ENCODE data around the gene TSSK6. TPM values are rescaled to one million over a fixed set of nuclear protein-coding genes. Genes with fewer than 3 reads are reported as not detected.

The TSSK6 gene
- total RNA-seq, 1 donor from 2014 or later = 0.77 TPM

DNA sequence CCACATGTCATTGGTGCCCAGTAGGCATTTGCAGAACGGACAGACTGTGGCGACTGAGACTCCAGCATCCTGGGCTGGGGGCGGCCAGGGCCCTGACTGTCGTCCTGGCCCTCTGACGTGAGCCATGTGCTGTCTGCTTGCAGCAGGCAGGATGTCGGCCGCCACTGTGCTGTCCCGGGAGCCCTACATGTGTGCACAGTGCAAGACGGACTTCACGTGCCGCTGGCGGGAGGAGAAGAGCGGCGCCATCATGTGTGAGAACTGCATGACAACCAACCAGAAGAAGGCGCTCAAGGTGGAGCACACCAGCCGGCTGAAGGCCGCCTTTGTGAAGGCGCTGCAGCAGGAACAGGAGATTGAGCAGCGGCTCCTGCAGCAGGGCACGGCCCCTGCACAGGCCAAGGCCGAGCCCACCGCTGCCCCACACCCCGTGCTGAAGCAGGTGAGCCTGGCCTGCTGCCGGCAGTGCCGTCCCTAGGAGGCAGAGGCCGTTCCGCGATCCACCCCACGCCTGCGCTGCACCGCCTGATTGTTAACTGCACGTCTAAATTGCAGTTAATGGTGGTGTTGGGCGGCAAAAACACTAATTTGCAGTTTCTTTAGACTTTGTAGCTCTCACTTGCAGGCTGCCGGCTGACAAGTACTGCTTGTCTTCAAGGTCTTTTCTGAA, 14.2 kb downstream of the TSSK6 start:
- Histone ChIP-seq H3K27ac (replicated peaks) (no peak overlapping the region), H3K4me1 (no peaks in the 10 kb centered on the region), H3K27me3 (ENCODE audit: low read depth) (no peaks in the 10 kb centered on the region), H3K4me3 (no peak overlapping the region), H3K9me3 (replicated peaks) (no peaks in the 10 kb centered on the region), H3K36me3 (peaks cover 99% of the 10 kb centered on the region)
- TF ChIP-seq CTCF (IDR thresholded peaks at IDR 0.05; ENCODE audit: borderline replicate concordance) = no peak
- no peak for DNase-seq
- intact Hi-C loops (cut with micrococcal nuclease) = no loop called here

DNA sequence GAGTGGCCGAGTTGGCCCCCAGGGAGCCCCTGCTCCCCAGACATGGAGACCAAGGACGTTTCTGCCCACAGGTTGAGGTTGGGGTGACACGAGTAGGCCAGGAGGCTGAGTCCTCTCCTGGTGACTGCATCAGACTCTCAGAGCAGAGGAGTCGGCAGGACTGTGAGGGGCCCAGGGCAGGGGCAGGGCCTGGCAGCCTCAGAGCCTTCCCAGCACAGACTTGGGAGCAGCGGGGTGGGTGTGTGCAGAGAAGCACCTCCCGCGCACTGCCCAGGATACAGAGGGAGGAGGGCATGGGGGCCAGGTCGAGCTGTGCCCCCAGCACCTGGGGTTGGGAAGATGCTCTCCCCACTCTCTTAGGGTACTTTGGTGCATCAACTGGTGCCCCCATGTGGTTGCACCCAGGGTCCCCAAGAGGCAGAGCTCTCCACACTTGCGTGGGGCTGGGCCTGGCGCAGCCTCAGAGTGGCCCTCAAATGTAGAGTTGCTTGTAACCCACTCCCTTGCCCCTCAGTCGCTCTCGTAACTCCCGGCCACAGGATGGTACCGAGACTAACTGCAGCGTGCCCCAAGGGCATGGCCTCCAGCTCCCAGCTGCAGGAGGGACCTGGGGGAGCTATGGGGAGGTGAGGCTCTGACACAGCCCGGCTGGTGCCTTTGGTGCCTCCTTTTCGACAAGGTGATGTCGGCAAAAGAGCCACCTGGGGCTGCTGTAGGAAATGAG, 15.9 kb downstream of the TSSK6 start:
- Histone ChIP-seq H3K9me3 (replicated peaks) (no peaks in the 10 kb centered on the region), H3K27ac (replicated peaks) (no peak overlapping the region), H3K4me1 (no peaks in the 10 kb centered on the region), H3K27me3 (ENCODE audit: low read depth) (no peaks in the 10 kb centered on the region), H3K36me3 (peaks cover 97% of the 10 kb centered on the region), H3K4me3 (no peak overlapping the region)
- no peak for TF ChIP-seq CTCF (IDR thresholded peaks at IDR 0.05; ENCODE audit: borderline replicate concordance)
- DNase-seq = no peak
- intact Hi-C loops (cut with micrococcal nuclease) = no loop called here

DNA sequence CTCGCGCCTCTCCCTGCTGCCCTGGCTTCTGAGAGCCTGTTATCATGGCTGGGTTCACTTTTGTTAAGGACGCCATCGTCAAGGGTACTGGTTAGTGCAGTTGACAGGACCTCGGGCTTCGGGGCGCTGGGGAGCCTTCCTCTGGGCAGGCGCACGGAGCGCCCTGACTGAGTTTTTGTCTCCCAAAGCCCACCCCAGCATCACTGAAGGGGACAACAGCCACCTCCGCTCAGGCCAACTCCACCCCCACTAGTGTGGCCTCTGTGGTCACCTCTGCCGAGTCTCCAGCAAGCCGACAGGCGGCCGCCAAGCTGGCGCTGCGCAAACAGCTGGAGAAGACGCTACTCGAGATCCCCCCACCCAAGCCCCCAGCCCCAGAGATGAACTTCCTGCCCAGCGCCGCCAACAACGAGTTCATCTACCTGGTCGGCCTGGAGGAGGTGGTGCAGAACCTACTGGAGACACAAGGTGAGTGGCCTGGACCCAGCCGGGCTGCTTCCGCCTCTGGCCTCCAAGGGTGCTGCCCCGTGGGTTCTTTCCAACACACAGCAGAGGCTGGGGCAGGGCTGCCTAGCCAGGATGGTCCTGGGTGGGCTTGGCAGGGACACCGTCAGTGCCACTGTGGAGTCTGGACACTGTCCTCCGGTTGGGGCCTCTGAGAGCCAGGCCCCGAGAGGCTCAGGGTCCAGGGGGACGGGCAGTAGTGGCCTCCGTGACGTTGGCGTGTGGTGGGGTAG, 16.9 kb downstream of the TSSK6 start:
- Histone ChIP-seq H3K36me3 (peaks cover 98% of the 10 kb centered on the region), H3K4me1 (no peaks in the 10 kb centered on the region), H3K4me3 (no peak overlapping the region), H3K9me3 (replicated peaks) (no peaks in the 10 kb centered on the region), H3K27me3 (ENCODE audit: low read depth) (no peaks in the 10 kb centered on the region), H3K27ac (replicated peaks) (no peak overlapping the region)
- intact Hi-C loops (cut with micrococcal nuclease) = no loop called here
- no peak for TF ChIP-seq CTCF (IDR thresholded peaks at IDR 0.05; ENCODE audit: borderline replicate concordance)
- no peak for DNase-seq

GRCh38 chr19:19495614-19496603, 19.4 kb downstream of the TSSK6 start:
- no peak for DNase-seq
- Histone ChIP-seq H3K4me1 (no peaks in the 10 kb centered on the region), H3K4me3 (no peak overlapping the region), H3K9me3 (replicated peaks) (no peaks in the 10 kb centered on the region), H3K36me3 (peaks cover 88% of the 10 kb centered on the region), H3K27ac (replicated peaks) (no peak overlapping the region), H3K27me3 (ENCODE audit: low read depth) (no peaks in the 10 kb centered on the region)
- intact Hi-C loops (cut with micrococcal nuclease) = no loop called here
- no peak for TF ChIP-seq CTCF (IDR thresholded peaks at IDR 0.05; ENCODE audit: borderline replicate concordance)

Measured in left ventricle myocardium inferior (tissue), 1 donor.